ENCODE measurements around the gene PSMA3.

PSMA3 gene

DNA sequence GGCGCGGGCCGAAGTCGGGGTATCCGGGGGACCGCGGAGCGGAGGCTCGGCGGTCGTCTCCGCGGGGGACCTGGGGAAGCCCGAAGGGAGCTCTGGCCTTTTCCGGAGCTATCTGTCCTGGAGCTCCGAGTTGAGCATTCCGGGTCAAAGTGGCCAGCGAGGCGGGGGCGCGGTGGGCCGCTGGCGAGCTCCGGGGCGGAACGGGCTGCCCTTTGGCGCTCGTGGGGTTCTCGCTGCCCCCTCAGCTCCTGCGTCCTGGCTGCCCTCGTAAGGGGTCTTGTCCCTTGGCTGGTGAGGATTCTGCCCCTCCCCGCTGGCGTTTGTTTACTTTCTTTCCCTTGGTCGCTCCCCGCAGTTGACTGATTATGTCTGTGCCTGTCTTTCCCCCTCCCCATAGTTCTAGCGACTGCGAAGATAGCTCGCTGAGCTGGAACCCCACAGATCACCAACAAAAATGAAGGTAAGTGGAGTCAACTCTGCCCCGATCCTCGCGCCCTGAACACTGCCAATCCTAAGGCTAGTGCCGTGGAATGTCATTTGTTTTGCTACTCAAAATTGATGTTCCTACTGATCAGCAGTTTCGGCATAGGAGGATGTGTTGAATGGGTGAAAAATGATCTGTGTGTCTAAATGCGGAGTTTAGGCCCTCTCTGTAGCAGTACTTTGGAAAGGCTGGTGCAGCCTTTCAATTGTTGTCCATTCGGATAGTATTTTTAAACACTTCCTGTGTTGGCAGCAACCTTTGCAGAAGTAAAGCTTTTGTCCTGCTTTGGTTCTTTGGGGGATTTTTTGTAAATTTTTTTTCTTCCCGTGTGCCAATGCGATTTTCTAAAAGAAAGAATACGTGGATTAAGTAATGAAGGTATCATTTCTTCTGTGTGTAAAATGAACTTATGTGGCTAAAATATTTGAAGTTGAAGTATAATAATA lies 55.0 kb downstream of the PSMA3 start:
- DNase-seq, result no peak

DNA sequence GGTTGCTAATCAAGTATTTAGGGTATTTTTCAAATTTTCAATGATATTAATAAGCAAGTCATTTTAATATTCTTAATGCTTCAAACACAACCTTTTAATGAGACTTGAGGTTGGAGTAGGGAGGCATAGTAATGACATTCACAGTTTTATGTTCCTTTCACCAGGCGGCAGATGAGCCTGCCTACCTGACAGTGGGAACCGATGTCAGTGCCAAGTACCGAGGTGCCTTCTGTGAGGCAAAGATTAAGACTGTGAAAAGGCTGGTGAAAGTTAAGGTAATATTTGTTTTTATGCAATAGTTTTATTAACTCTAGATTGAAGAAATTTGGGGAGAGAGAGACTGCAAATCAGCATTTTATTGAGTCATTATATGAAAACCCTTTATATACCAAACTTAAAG lies 56.8 kb downstream of the PSMA3 start:
- no peak for DNase-seq

DNA sequence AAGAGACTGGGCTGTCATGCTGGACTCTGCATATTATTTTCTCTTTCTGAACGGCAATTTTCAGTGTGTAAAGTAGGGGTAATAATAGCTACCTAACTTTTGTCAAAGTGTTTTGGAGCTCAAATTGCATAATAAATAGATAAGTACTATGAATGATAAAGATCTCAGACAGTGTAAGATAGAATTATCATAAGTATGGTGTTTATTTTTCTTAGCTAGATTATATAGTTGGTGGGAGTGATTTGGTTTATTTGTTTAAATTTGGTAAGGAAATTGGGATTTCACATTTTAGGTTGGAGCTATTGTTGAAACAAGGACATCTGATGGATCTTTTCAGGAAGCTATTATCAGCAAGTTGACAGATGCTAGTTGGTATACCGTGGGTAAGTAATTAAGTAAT lies 61.1 kb downstream of the PSMA3 start:
- DNase-seq, result peak; percentile 11

- DNase-seq, result no peak
Observed at GRCh38 chr14:58307597-58308316, 63.1 kb downstream of the PSMA3 start.

DNA sequence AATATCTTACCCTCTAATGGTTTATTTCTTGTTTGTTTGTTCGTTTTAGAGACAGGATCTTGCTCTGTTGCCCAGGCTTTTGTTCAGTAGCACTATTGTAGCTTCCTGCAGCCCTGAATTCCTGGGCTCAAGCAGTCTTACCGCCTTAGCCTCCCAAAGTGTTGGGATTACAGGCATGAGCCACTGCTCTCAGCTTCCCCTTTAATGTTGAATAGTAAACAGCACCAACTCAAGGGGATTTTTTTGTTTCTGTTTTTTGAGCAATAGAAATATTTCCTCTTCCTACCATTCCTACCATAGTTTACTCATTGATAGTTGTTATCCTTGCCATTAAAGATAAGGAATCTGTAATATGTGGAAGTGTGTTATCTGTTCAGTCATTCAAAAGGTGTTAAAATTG lies 64.4 kb downstream of the PSMA3 start:
- DNase-seq, result no peak

- no peak for DNase-seq
Observed at GRCh38 chr14:58313699-58314098, 69.1 kb downstream of the PSMA3 start.

DNA sequence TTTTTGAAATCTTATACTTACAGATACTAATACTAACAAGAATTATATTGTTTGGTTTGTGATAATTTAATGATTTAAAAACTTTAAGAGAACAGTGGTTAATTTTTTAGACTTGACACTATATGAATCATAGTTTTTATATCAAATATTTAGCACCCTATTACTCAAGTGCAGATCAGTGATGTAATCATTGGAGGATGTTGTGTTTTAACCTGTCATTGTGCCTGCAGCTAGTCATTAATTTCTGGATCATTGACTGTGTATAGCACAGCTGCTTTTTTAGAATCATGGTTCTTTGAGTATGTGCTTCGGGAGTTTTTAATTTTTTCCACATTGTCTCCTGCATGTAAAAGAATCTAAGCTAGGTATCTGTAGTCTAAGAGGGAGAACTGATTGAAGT lies 71.0 kb downstream of the PSMA3 start:
- DNase-seq, result peak; percentile 34
